Transverse colon (tissue), 4 donors: Measurements from ENCODE around the gene RPS6KA2.

Experiments used
- CTCF ChIP-seq, 5 experiments: fragments of 200-600 bp in 3 of 5; fragments of 450-650 bp in 2 of 5; sonication (generic) in 3 of 5; IDR thresholded peaks; 1 replicate in 2 of 5; 2 replicates in 3 of 5; pipeline ENCODE4 v1.5.1; 2016 to 2017; ENCODE audit warnings: antibody characterized with exemption in 5 of 5, inconsistent platforms in 3 of 5, mild to moderate bottlenecking in 2 of 5, moderate library complexity in 1 of 5
- EP300 ChIP-seq: sonication (generic); formaldehyde crosslinking; IDR thresholded peaks from one replicate; pipeline ENCODE4 v1.6.1; 2017; ENCODE audit warnings: antibody characterized with exemption, low read depth
- POLR2A ChIP-seq: fragments of 450-650 bp; IDR thresholded peaks from one replicate; pipeline ENCODE4 v1.6.1; 2016; ENCODE audit warnings: antibody characterized with exemption, mild to moderate bottlenecking, moderate library complexity
- POLR2AphosphoS5 ChIP-seq, 3 donors: sonication (generic); formaldehyde crosslinking; IDR thresholded peaks; one replicate each; pipeline ENCODE4 v1.6.1; 2016; ENCODE audit warnings: antibody characterized with exemption in 3 of 3

- TF ChIP-seq POLR2AphosphoS5 (IDR thresholded peaks at IDR 0.05): peak; percentile 26 to 79 (median 71)
- no peak for TF ChIP-seq CTCF (IDR thresholded peaks at IDR 0.05)
- TF ChIP-seq POLR2A: no peak
- no peak for TF ChIP-seq EP300
Measured at GRCh38 chr6:166619912-166620311, 7.1 kb downstream of the RPS6KA2 start.
